Vagina (tissue), 2 donors: ENCODE data around the gene NUS1. TPM values are rescaled to one million over a fixed set of nuclear protein-coding genes. Genes with fewer than 3 reads are reported as not detected.
"Not testable (repeated sequence)": the region's sequence is repeated elsewhere in the genome, so short reads cannot be mapped to it uniquely, and the experiment has no call there.

Experiments used
- DNase-seq, 2 donors: peaks; one replicate each; pipeline ENCODE4 v3.0.0-alpha.2; 2017; ENCODE audit errors: extremely low spot score in 2 of 2
- H3K27ac ChIP-seq: fragments of 200-600 bp; sonication (generic); one replicate; pipeline ENCODE4 v1.5.1; 2019
- H3K27me3 ChIP-seq: fragments of 200-600 bp; sonication (generic); one replicate; pipeline ENCODE4 v1.5.1; 2019
- H3K36me3 ChIP-seq, 2 donors: fragments of 200-600 bp; sonication (generic); one replicate each; pipeline ENCODE4 v1.5.1; 2017 to 2019
- H3K4me1 ChIP-seq: fragments of 200-600 bp; sonication (generic); one replicate; pipeline ENCODE4 v1.5.1; 2019
- H3K4me3 ChIP-seq, 2 donors: fragments of 200-600 bp; sonication (generic); 1 replicate in 1 of 2; 2 replicates in 1 of 2; pipeline ENCODE4 v1.5.1; 2016 to 2019
- H3K9me3 ChIP-seq: fragments of 200-600 bp; sonication (generic); one replicate; pipeline ENCODE4 v1.5.1; 2019
- POLR2A ChIP-seq, 2 donors: fragments of 450-650 bp; IDR thresholded peaks; one replicate each; pipeline ENCODE4 v1.6.1; 2017; ENCODE audit warnings: antibody characterized with exemption in 2 of 2, mild to moderate bottlenecking in 2 of 2, moderate library complexity in 2 of 2
- POLR2AphosphoS5 ChIP-seq, 2 donors: sonication (generic); formaldehyde crosslinking; IDR thresholded peaks; one replicate each; pipeline ENCODE4 v1.9.0; 2017; ENCODE audit warnings: antibody characterized with exemption in 2 of 2, mild to moderate bottlenecking in 2 of 2, low read depth in 1 of 2; ENCODE audit not compliant: insufficient read depth in 1 of 2
- intact Hi-C: fragments of 100-400 bp; cut with DNase I; formaldehyde crosslinking; loops from one replicate; pipeline ENCODE4 v1.15.1; 2023
- total RNA-seq: library from RNA; depleted of rRNA; stranded (reverse); fragments of >200 nt; gene quantifications from one replicate; pipeline ENCODE4 v1.2.3, GENCODE V29; 2016
- TF ChIP-seq, protein P1 (sequence below), 3 experiments: fragments of 450-650 bp in 2 of 3; fragments of 200-600 bp in 1 of 3; sonication (generic) in 1 of 3; IDR thresholded peaks; one replicate each; pipeline ENCODE4 v1.5.1; 2017 to 2019; ENCODE audit warnings: antibody characterized with exemption in 3 of 3, mild to moderate bottlenecking in 2 of 3, moderate library complexity in 2 of 3

NUS1 gene
- total RNA-seq = 17.7 TPM

DNA sequence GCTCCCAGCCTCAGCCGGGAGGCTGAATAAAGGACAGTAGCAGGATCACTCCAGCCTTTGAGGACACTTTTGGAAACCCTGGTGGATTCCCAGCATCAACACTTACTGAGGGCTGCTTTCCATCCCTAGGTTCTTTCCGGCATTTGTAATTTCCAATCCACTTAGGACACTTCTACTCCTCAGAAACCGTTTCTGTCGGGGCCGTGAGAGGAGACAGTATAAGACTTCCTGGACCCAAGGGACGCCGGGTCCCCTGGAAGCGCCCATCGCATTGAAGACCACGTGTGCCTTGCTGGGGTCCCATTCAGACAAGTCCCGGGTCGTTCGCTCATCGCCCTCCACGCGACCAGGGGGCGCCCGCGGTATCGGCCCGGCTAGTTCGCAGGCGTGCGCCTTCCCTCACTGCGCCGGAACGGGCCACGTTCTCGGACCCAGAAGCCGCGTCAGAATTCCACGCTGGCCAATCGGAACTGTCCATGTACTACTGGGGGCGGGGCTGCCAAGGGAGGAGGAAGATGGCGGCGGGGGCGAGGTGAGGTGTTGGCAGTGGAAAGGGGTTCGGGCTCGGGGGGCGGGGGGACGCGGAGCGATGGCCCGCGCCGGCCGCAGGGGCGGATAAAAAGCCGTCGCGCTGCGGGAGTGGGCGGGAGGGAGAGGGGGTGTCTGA is at the start of gene NUS1:
NUS1 (plus strand) TSS at position 479 of the 667 bp plus-strand sequence. CDS start 202 bp downstream, outside the sequence.
- peak within 1 kb of the TSS; percentile 72 to 77 for H3K4me3 ChIP-seq
- H3K4me1 ChIP-seq = peaks cover 50% of the 10 kb centered on the region
- peak in 1 of 2 donors; percentile 97 for DNase-seq
- no peaks in the 10 kb centered on the region for H3K36me3 ChIP-seq
- H3K9me3 ChIP-seq = no peaks in the 10 kb centered on the region
- TF ChIP-seq, protein P1, sequence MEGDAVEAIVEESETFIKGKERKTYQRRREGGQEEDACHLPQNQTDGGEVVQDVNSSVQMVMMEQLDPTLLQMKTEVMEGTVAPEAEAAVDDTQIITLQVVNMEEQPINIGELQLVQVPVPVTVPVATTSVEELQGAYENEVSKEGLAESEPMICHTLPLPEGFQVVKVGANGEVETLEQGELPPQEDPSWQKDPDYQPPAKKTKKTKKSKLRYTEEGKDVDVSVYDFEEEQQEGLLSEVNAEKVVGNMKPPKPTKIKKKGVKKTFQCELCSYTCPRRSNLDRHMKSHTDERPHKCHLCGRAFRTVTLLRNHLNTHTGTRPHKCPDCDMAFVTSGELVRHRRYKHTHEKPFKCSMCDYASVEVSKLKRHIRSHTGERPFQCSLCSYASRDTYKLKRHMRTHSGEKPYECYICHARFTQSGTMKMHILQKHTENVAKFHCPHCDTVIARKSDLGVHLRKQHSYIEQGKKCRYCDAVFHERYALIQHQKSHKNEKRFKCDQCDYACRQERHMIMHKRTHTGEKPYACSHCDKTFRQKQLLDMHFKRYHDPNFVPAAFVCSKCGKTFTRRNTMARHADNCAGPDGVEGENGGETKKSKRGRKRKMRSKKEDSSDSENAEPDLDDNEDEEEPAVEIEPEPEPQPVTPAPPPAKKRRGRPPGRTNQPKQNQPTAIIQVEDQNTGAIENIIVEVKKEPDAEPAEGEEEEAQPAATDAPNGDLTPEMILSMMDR (IDR thresholded peaks at IDR 0.05) = peak; percentile 52 to 56 (median 55)
- TF ChIP-seq POLR2A (IDR thresholded peaks at IDR 0.05) (peak in 1 of 2 donors; percentile 24), POLR2AphosphoS5 (IDR thresholded peaks at IDR 0.05; ENCODE audit: insufficient read depth in 1 of 2, low read depth in 1 of 2) (peak; percentile 80 to 83)
- peak within 1 kb of the TSS; percentile 82 for H3K27ac ChIP-seq
- no peaks in the 10 kb centered on the region for H3K27me3 ChIP-seq
- intact Hi-C loops = no loop called here

DNA sequence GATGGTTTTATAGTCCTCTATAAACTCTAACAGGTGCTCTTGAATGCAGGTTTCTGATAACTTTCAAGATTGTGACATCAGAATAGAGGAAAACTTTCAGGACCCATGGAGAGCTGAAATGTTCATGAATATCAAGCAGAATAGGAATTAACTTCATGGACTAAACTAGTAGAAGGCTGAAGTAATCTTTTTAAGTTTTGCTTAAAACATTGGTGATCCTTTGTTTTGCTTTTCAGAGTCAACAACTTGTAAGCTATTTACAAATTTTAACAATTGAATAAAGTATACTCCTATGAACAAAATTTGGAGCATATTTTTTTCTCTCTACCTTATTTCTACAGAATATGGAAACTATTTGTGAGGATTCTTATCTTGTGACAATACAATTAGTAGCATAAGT is 47.7 kb upstream of the NUS1 start:
- H3K27me3 ChIP-seq = no peaks in the 10 kb centered on the region
- intact Hi-C loops = no loop called here
- TF ChIP-seq, protein P1 (IDR thresholded peaks at IDR 0.05) = no peak
- TF ChIP-seq POLR2AphosphoS5 (IDR thresholded peaks at IDR 0.05; ENCODE audit: insufficient read depth in 1 of 2, low read depth in 1 of 2) (no peak), POLR2A (IDR thresholded peaks at IDR 0.05) (no peak)
- no peak overlapping the region for H3K4me3 ChIP-seq
- no peaks in the 10 kb centered on the region for H3K4me1 ChIP-seq
- no peaks in the 10 kb centered on the region for H3K36me3 ChIP-seq
- peaks cover 6% of the 10 kb centered on the region for H3K9me3 ChIP-seq
- DNase-seq = no peak
- no peak overlapping the region for H3K27ac ChIP-seq

DNA sequence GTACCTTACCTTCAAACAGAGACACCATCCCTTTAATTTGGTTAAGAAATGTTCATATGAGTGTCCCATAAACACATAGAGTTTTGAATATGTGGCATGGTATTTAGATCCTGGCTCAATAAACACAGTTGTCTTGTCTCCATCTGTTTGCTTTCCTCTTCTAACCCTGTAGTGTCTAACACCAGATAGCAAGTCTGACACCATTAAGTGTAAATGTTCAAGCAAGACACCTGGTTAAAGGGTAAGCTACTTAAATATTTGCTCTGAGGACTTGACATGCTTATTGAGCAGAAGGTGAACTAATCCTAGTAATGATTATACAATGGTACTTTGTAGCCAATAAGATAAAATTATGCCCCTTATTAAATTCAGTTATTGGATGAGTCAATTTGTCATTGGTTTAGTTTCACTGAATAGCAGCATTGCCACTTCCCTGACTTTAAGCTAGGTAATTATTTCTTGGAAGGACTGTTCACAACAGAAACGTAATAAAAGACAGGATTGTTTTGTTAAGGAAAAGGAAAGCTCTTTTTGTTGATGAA is 46.1 kb upstream of the NUS1 start:
- H3K4me3 ChIP-seq = no peak overlapping the region
- intact Hi-C loops = no loop called here
- H3K27ac ChIP-seq = no peak overlapping the region
- no peaks in the 10 kb centered on the region for H3K27me3 ChIP-seq
- DNase-seq = no peak
- no peaks in the 10 kb centered on the region for H3K4me1 ChIP-seq
- peaks cover 6% of the 10 kb centered on the region for H3K9me3 ChIP-seq
- TF ChIP-seq, protein P1 (IDR thresholded peaks at IDR 0.05) = no peak
- TF ChIP-seq POLR2AphosphoS5 (IDR thresholded peaks at IDR 0.05; ENCODE audit: insufficient read depth in 1 of 2, low read depth in 1 of 2) = no peak
- no peak for TF ChIP-seq POLR2A (IDR thresholded peaks at IDR 0.05)
- H3K36me3 ChIP-seq = no peaks in the 10 kb centered on the region

DNA sequence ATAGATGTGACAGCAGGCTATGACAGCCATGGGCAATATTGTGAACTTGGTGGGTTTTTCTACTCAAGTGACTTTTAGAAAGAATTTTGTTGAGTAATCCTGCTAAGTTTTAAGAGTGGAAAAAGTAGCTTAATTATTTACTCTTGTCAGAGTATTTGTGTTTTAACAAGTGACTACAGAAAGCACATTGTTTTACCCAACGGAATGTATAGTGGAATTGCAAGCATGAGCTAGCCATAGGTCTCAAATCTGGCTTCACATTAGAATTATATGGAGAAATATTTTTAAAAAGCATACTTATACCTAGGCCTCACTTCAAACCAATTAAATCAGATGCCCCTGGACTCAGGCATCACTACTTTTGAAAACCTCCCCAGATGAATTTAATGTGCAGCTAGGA is 37.5 kb upstream of the NUS1 start:
- intact Hi-C loops = no loop called here
- H3K36me3 ChIP-seq = no peaks in the 10 kb centered on the region
- TF ChIP-seq POLR2AphosphoS5 (IDR thresholded peaks at IDR 0.05; ENCODE audit: insufficient read depth in 1 of 2, low read depth in 1 of 2) (no peak), POLR2A (IDR thresholded peaks at IDR 0.05) (no peak)

DNA sequence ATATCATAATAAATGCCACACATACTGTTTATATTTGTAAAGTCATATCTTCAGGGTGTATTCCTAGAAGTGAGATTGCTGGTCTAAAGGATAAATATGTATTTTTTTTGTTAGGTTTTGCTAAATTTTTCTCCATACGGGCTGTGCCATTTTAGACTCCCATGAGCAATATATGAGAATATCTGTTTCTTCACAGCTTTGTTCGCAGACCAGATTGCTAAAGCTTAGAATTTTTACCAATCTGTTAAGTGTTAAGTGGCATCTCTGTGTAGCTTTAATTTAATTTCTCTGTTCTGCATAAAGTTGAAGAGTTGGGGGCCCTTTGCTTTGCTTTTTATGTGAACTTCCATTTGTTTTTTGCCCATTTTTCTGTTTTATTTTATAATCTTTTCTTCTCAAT is 32.3 kb upstream of the NUS1 start:
- intact Hi-C loops = no loop called here
- Histone ChIP-seq H3K4me1 (no peaks in the 10 kb centered on the region), H3K27ac (no peak overlapping the region), H3K36me3 (no peaks in the 10 kb centered on the region), H3K9me3 (no peaks in the 10 kb centered on the region), H3K4me3 (no peak overlapping the region), H3K27me3 (no peaks in the 10 kb centered on the region)
- no peak for DNase-seq
- TF ChIP-seq POLR2A (IDR thresholded peaks at IDR 0.05) = no peak
- no peak for TF ChIP-seq POLR2AphosphoS5 (IDR thresholded peaks at IDR 0.05; ENCODE audit: insufficient read depth in 1 of 2, low read depth in 1 of 2)
- TF ChIP-seq, protein P1 (IDR thresholded peaks at IDR 0.05) = no peak

More for the DNA sequence above, 37.5 kb upstream of the NUS1 start:
- DNase-seq = no peak
- H3K4me3 ChIP-seq = no peak overlapping the region
- no peak overlapping the region for H3K27ac ChIP-seq
- H3K4me1 ChIP-seq = no peaks in the 10 kb centered on the region
- H3K27me3 ChIP-seq = no peaks in the 10 kb centered on the region
- no peaks in the 10 kb centered on the region for H3K9me3 ChIP-seq

- H3K4me1 ChIP-seq, H3K36me3 ChIP-seq, H3K4me3 ChIP-seq, intact Hi-C loops, H3K9me3 ChIP-seq, H3K27me3 ChIP-seq, DNase-seq, H3K27ac ChIP-seq: not testable (repeated sequence)
These were observed 23.3 kb upstream of the NUS1 start for GRCh38 chr6:117651984-117652383.
